Ureter (tissue), 1 donor: ENCODE results near the gene GFRA1. TPM values are rescaled to one million over a fixed set of nuclear protein-coding genes. Genes with fewer than 3 reads are reported as not detected.

ENCODE experiments used
- DNase-seq: peaks from one replicate; pipeline ENCODE4 v3.0.0-alpha.2; 2020; ENCODE audit warnings: low spot score
- total RNA-seq: library from RNA; stranded (reverse); gene quantifications from one replicate; pipeline ENCODE4 v1.2.4, GENCODE V29; 2023
- donor health status: DM: yes; HTN: yes; CAD: no.

GFRA1 gene
- total RNA-seq, 1 donor from 2014 or later, result 4.1 TPM

GRCh38 chr10:116104210-116104932 lies 168.6 kb downstream of the GFRA1 start:
- DNase-seq, result no peak

GRCh38 chr10:116103668-116104067 lies 169.3 kb downstream of the GFRA1 start:
- no peak for DNase-seq

DNA sequence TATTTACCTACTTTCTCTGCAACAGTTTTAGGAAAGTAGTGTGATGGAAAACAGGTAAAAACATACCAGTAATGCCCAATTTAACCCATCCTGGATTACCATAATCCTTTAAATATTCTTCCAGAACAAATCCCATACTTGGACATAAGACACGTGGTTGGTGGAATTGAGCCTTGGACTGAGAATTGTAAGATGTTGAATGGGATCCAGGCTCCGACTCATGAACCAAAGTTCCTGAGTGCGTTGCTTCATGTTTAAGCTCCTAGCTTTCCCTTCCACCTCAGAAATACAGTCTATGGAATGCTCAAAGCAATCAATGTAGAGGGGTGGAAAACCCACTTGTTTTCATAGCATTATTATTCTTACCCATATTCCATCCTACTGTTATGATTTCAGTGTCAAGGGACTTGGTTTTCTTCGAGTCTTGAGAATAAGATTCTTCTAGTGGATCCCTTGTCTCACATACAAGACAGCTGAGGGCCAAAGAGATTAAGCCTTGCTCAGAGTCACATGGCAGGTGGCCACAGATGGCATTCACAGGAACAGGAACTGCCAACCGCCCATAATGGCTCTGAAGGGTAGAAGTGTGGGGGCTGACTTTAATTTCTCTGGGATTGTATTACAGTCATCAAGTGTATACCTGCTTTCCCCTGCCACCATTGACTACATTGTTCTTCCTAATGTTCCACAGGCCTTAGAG lies 171.2 kb downstream of the GFRA1 start:
- DNase-seq, result no peak

- no peak for DNase-seq
These were observed 172.0 kb downstream of the GFRA1 start for GRCh38 chr10:116100984-116101383.

- no peak for DNase-seq
These were observed 174.0 kb downstream of the GFRA1 start for GRCh38 chr10:116099023-116099420.

DNA sequence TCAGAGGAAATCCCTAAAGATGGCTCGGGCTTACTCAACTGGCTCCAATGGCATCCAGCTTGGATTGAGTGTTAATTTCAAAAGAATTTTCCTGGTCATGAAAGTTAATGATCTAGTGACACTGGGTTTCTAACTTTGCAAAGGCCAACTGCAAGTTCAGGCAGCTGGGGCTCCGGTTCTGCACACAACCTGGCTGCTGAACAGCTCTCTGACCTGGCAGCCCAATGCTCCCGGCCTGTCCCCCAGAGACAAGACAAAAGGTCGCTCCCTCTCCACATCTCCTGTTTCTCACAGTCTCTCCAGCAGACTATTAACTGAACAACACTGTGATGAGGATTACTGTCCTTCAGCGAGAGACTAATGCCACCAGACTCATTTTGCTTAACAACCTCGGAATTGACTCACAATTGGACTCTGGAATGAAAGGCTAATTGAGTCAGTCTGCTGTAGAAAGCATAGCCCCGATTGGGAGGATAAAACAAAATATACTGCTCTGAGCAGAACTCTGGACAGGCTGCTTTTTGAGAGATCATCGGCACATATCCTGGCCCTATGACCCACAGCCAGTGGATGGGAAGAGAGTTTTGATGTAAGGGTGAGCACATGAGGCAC lies 174.5 kb downstream of the GFRA1 start:
- DNase-seq, result no peak

GRCh38 chr10:116097239-116097784 lies 175.7 kb downstream of the GFRA1 start:
- no peak for DNase-seq

GRCh38 chr10:116096526-116096925 lies 176.5 kb downstream of the GFRA1 start:
- DNase-seq, result no peak

DNA sequence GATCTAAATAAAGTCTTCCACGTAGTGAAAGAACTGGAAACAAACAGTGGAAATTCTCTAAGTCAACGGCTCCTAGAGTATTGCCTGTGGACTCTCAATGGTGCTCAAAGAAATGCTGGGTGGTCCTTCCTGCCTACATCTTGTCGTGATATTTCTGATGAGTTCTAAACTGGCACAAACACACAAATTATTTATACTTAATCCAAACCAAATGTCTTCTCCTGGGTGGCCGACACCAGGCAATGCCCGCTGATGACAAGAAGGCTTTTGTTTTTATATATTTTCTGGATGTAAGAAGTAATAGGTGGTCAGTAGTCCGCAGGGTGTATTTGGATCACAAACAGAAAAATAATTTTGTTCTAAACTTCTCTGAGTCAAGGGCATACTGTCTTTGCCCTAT lies 178.7 kb downstream of the GFRA1 start:
- no peak for DNase-seq

- DNase-seq, result no peak
These were observed 180.0 kb downstream of the GFRA1 start for GRCh38 chr10:116093031-116093430.

DNA sequence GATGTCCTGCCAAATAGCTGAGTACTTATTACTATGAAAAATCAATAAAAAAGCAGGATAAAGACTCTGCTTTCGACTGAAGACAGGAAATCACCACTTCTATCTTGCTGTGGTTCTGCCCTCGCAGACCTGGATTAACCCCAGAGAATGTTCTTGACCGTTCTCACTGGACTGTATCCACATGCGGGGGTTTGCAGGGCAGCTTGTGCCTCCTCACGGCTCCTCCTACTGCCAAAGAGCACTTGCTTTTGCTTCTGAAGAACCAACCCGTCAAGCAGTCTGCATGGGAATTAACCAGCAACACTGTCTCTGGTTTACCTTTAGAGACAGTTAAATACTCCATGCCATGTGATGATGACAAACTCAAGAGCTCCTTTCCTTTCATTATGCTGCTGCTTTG lies 184.0 kb downstream of the GFRA1 start:
- no peak for DNase-seq

DNA sequence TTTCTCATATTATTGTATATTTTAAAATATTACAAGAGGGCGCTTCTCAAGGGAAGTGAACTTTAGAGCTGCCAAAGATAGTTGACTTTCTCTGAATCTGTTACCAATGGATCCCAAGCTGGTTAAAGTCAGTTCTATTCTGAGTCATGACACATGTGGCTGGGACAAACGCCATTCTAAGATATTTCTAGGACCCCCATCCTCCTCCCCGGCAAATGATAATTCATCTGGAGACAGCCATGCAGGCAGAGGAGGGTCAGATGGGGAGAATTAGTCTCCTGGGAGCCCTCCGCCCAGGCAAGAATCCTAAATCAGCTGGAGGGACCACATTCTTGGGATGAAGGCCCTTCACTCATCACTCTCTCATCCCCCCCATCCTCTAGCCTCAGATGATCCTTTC lies 187.7 kb downstream of the GFRA1 start:
- DNase-seq, result no peak

DNA sequence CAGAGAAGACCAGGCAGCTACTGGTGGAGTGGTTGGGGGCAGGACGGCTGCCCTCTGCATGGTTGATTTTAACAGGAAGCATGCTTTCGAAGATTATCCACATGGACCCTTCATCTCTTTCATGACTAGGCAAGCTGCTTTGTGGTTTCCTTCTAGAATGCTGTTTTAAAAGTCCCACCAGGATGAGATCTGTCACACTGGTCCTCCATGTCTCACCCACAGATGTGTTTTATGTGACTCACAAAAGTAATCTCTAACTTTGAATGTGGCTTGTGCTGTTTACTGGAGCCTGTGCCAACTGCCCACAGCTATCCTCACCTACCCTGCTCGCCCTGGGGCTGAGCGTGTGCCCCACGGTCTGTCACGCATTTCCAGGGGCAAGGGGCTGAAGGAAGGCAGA lies 188.8 kb downstream of the GFRA1 start:
- no peak for DNase-seq

DNA sequence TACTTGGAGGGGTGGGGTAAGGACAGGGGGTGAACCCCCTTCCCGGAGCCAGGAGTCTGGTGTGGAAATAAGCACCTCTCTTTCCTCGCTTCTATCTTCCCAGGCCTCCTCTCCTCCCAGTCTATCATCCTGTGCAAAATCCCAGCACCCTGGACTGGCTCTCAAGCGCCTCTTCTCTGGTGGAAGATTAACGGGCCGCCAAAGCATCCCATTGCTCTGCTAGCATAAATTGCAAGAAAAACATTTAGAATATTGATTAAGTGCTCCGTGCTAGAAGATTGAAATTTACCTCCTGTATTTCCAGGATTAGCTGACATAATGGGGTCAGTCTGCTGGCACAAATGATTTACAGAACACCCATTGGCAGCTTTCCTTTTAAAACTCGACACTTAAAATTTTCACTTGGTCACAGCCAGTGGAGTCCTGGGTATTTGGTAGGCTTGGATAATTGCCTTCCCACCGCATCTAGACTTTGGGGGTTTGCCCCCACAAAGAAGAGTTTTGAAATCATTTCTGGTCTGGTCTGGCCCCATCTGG lies 189.7 kb downstream of the GFRA1 start:
- DNase-seq, result no peak

DNA sequence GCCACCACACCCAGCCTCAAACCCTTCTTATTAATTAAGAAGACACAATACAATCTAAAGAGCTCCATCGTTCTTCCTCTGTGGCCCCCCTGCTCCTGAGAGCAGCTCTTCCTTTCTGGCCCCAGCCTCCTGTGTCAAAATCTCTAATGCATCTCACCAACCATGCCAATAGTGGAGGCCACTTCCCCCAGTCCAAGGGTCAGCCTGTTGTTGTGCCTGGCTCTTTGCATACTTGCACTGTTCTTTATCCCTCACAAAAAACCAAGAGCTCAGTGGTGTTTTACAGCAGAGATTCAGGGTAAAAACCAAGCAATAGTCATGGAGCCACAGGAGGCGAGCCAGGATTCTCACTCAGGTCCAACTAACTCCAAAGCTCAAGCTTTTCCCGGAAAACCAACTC lies 190.2 kb downstream of the GFRA1 start:
- DNase-seq, result no peak

GRCh38 chr10:116082206-116082605 lies 190.8 kb downstream of the GFRA1 start:
- DNase-seq, result no peak

GRCh38 chr10:116080553-116080952 lies 192.5 kb downstream of the GFRA1 start:
- no peak for DNase-seq

DNA sequence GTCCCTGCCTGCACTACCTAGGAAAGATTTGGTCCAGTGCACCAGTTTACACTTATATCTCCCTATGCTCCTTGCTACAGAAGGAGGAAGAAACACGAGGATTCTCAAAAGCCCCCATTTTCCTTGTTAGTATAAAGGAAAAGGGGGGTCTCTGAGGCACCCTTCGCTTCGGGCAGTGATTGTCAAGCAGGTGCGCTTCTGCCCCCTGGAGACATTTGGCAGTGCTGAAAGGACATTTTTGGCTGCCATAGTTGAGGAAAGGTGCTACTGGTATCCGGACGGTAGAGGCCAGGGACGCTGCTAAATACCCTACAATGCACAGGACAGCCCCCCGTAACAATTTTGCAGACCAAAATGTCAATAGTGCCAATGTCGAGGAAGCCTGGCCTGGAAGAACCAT lies 193.7 kb downstream of the GFRA1 start:
- DNase-seq, result no peak

DNA sequence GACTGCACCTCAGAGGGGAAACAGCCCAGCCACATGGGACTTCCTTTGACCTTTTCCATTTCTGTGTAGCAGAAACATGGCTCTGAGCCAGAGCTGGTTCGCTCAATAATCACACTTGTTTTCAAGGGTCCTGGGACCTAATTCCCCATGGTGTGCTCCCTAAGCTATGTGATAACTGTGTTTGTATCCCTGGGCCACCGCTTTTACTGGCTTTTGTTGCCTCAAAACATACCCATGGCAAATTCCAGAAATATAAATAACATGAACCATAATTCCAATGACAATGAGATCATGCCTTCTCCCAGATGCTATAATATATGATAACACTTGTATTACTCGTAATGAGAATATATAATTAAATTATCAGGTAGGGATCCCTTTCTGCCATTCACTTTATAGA lies 196.4 kb downstream of the GFRA1 start:
- DNase-seq, result no peak

DNA sequence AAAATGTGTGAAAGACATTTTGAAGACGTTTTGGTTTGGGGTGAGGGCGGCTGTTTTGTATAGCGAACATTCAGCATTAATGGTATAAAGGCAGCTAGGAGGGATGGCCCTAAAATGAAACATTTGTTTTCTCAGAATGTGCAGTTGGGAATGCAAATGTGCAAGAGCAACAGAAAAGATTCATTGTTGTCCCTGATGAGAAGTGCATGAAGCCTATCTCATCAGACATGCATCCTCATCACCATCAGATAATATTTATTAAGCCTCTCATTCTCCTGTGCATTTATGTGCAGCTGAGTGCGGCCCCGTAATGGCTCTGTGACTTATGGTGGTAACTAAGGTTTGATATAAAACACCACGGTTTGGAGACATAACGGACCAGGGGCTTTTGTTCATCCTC lies 199.5 kb downstream of the GFRA1 start:
- DNase-seq, result no peak

DNA sequence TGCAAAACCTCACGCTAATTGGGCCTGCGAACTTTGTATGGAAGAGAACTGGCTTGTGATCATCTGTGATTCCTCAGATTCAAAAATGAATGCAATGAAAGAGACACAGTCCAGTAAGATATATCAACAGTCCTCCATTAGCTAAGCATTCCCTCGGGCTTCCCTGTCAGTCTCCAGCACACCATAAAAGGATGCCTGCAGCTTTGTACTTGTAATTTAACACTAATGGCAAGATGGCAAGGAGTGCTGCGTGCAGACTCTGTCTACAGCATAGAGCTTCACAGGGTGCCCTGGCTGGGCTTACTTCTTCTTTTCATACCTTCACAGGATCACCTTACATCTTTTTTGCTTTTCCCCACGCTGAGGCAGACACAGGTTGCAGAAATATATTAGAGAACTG lies 200.0 kb downstream of the GFRA1 start:
- no peak for DNase-seq

DNA sequence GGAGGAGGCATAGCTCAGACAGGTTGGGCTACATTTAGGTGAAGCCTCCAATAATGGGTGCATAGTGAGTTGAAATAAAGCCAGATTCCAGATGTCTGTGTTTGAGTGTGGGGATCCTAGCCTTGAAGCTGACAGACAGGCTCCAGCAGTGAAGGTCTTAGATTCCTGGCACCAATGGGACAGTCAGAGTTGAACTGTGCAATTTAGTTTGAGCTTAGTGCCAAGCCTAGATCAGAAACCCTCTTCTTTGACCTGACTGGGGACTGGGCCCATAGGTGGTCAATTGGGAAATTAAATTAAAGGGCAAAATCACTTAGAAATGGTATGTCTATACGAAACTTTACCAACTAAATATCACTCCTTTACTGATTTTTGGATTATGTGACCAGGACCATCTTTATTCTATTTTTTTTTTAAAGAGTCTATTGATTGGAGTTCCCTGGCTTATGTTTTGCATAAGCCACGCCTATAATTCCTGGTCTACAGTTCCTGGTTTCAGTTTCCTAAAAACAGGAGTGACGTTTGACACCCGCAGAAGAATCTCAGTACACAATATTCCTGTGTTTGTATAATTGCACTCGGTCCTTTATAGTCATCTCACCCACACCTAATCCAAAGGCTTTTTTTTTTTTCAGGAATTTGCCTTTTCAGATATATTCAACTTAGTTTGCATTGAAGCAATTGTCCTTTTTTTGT lies 201.4 kb downstream of the GFRA1 start:
- no peak for DNase-seq
